Activated T-helper 17 cell treated with anti-CD3 and anti-CD28 coated beads, Interleukin-2, amount 50 U/mL, for 72 hours (primary cell): ENCODE measurements around the gene ZNF560. TPM values are rescaled to one million over a fixed set of nuclear protein-coding genes. Genes with fewer than 3 reads are reported as not detected.

Experiments
- total RNA-seq, 2 donors: library from RNA; stranded (reverse); gene quantifications; one replicate each; pipeline ENCODE4 v1.2.3, GENCODE V29; 2022

ZNF560 gene
- total RNA-seq, 2 donors from 2014 or later: 0.35 TPM; not detected in 1

Other genes starting within 250 kb of the ZNF560 start
- gene OR7E24, start 247.7 kb downstream of the ZNF560 start, total RNA-seq: not detected
- gene ZNF699, start 188.8 kb downstream of the ZNF560 start, total RNA-seq: 1 to 10 TPM; 3.7 to 8.7 TPM
- 10 to 100 TPM in 1 of 2 donors, 1 to 10 TPM in 1; 3.9 to 14.3 TPM for gene ZNF559, start 174.4 kb downstream of the ZNF560 start, total RNA-seq
- 1 to 10 TPM in 1 of 2 donors, under 1 TPM in 1; 0.35 to 1.8 TPM for gene ZNF177, start 135.6 kb downstream of the ZNF560 start, total RNA-seq
- gene ZNF266, start 63.0 kb downstream of the ZNF560 start, total RNA-seq: 10 to 100 TPM; 24.7 to 26.1 TPM
- 10 to 100 TPM; 11.3 to 16.0 TPM for gene ZNF426, start 40.0 kb upstream of the ZNF560 start, total RNA-seq
- gene ZNF121, start 85.9 kb upstream of the ZNF560 start, total RNA-seq: 10 to 100 TPM; 62.7 to 68.8 TPM
- 10 to 100 TPM; 26.1 to 32.2 TPM for gene ZNF561, start 122.6 kb upstream of the ZNF560 start, total RNA-seq
- gene ZNF562, start 176.5 kb upstream of the ZNF560 start, total RNA-seq: 10 to 100 TPM; 39.3 to 53.2 TPM